HG03432 (cell line): Measurements from ENCODE around the gene BRIX1.
"Not testable (repeated sequence)": the region's sequence is repeated elsewhere in the genome, so short reads cannot be mapped to it uniquely, and the experiment has no call there.

Experiments
- ATAC-seq: cut with Tn5 transposase; IDR thresholded peaks from one replicate; pipeline ENCODE4 v1.9.1; 2021; ENCODE audit warnings: mild to moderate bottlenecking, moderate library complexity; ENCODE audit not compliant: unreplicated experiment

The BRIX1 gene

GRCh38 chr5:34957857-34958690, 42.6 kb downstream of the BRIX1 start:
- ATAC-seq, result peak; percentile 42

GRCh38 chr5:34959323-34959722, 43.8 kb downstream of the BRIX1 start:
- peak; percentile 96 for ATAC-seq

GRCh38 chr5:34967540-34967939, 52.0 kb downstream of the BRIX1 start:
- no peak for ATAC-seq

GRCh38 chr5:34968258-34968657, 52.7 kb downstream of the BRIX1 start:
- no peak for ATAC-seq

GRCh38 chr5:34970552-34970951, 55.0 kb downstream of the BRIX1 start:
- no peak for ATAC-seq

GRCh38 chr5:34971655-34972054, 56.1 kb downstream of the BRIX1 start:
- not testable (repeated sequence) for ATAC-seq
